Fibroblast of mammary gland (primary cell): ENCODE data around the gene DISC1.
A peak's percentile ranks its signal among the peaks of the same experiment; 100 is the strongest.
"Not testable (repeated sequence)": the region's sequence is repeated elsewhere in the genome, so short reads cannot be mapped to it uniquely, and the experiment has no call there.

Experiments
- DNase-seq: peaks from one replicate; pipeline ENCODE4 v3.0.0-alpha.2; 2010; ENCODE audit warnings: low read depth
- H3K4me3 ChIP-seq: 2 replicates; pipeline ENCODE4 v1.5.1; 2011; ENCODE audit warnings: low read depth, mild to moderate bottlenecking, low read length, moderate library complexity; ENCODE audit not compliant: control insufficient read depth
- CTCF ChIP-seq: conservative IDR thresholded peaks from 2 replicates; pipeline ENCODE4 v1.5.1; 2011; ENCODE audit warnings: low read depth, low read length, inconsistent platforms; ENCODE audit not compliant: control insufficient read depth, insufficient read depth

DISC1 gene

GRCh38 chr1:231938211-231938610, 311.6 kb downstream of the DISC1 start:
- H3K4me3 ChIP-seq = no peak overlapping the region
- no peak for DNase-seq
- TF ChIP-seq CTCF = no peak

GRCh38 chr1:231938711-231939110, 312.1 kb downstream of the DISC1 start:
- no peak for TF ChIP-seq CTCF
- peak; percentile 28 for DNase-seq
- H3K4me3 ChIP-seq = no peak overlapping the region

GRCh38 chr1:231939118-231939517, 312.5 kb downstream of the DISC1 start:
- no peak for DNase-seq
- H3K4me3 ChIP-seq = no peak overlapping the region
- no peak for TF ChIP-seq CTCF

- H3K4me3 ChIP-seq = no peak overlapping the region
- DNase-seq = no peak
- TF ChIP-seq CTCF = no peak
Observed at GRCh38 chr1:231940116-231940515, 313.5 kb downstream of the DISC1 start.

GRCh38 chr1:231940701-231941100, 314.1 kb downstream of the DISC1 start:
- TF ChIP-seq CTCF = no peak
- no peak for DNase-seq
- H3K4me3 ChIP-seq = no peak overlapping the region

- no peak for TF ChIP-seq CTCF
- H3K4me3 ChIP-seq = no peak overlapping the region
- DNase-seq = no peak
Observed at GRCh38 chr1:231943084-231943483, 316.5 kb downstream of the DISC1 start.

GRCh38 chr1:231948102-231948501, 321.5 kb downstream of the DISC1 start:
- H3K4me3 ChIP-seq, DNase-seq: not testable (repeated sequence)
